Fibroblast of lung (primary cell): Measurements from ENCODE around the gene MLN. TPM values are rescaled to one million over a fixed set of nuclear protein-coding genes. Genes with fewer than 3 reads are reported as not detected.

Experiments
- DNase-seq, 2 donors: peaks; one replicate each; pipeline versions ENCODE4 v3.0.0 to v3.0.0-alpha.2; 2010; ENCODE audit warnings: low read depth in 2 of 2
- H2AFZ ChIP-seq: 2 replicates; pipeline ENCODE4 v1.5.1; 2012; ENCODE audit warnings: low read length, control low read depth, inconsistent platforms
- H3K27ac ChIP-seq: 2 replicates; pipeline ENCODE4 v1.5.1; 2011; ENCODE audit warnings: low read length, control low read depth; ENCODE audit not compliant: insufficient read depth
- H3K27me3 ChIP-seq: 2 replicates; pipeline ENCODE4 v1.5.1; 2011; ENCODE audit warnings: mild to moderate bottlenecking, low read length; ENCODE audit not compliant: control insufficient read depth, insufficient read depth
- H3K36me3 ChIP-seq: 2 replicates; pipeline ENCODE4 v1.5.1; 2011; ENCODE audit warnings: low read length; ENCODE audit not compliant: control insufficient read depth, insufficient read depth
- H3K4me1 ChIP-seq: 2 replicates; pipeline ENCODE4 v1.5.1; 2011; ENCODE audit warnings: low read length; ENCODE audit not compliant: control insufficient read depth, insufficient read depth; ENCODE audit errors: extremely low read depth
- H3K4me2 ChIP-seq: 2 replicates; pipeline ENCODE4 v1.5.1; 2011; ENCODE audit warnings: low read length, control low read depth; ENCODE audit not compliant: insufficient read depth; ENCODE audit errors: extremely low read depth
- H3K4me3 ChIP-seq, 4 experiments: fragments of 200-600 bp in 1 of 4; sonication (generic) in 1 of 4; replicated peaks in 1 of 4; 2 replicates each; pipeline ENCODE4 v1.5.1; 2011 to 2016; ENCODE audit warnings: low read length in 4 of 4, low read depth in 3 of 4, mild to moderate bottlenecking in 3 of 4, control low read depth in 2 of 4, inconsistent platforms in 1 of 4, mixed read lengths in 1 of 4; ENCODE audit not compliant: insufficient read depth in 1 of 4; ENCODE audit errors: control extremely low read depth in 1 of 4
- H3K79me2 ChIP-seq: 2 replicates; pipeline ENCODE4 v1.5.1; 2012; ENCODE audit warnings: mild to moderate bottlenecking, low read length, inconsistent platforms; ENCODE audit not compliant: control insufficient read depth, insufficient read depth
- H3K9ac ChIP-seq: 2 replicates; pipeline ENCODE4 v1.5.1; 2011; ENCODE audit warnings: mild to moderate bottlenecking, low read length, control low read depth; ENCODE audit not compliant: insufficient read depth
- H3K9me3 ChIP-seq: 2 replicates; pipeline ENCODE4 v1.5.1; 2012; ENCODE audit warnings: low read depth, low read length; ENCODE audit not compliant: control insufficient read depth, insufficient read depth
- H4K20me1 ChIP-seq: 2 replicates; pipeline ENCODE4 v1.5.1; 2011; ENCODE audit warnings: low read length; ENCODE audit not compliant: control insufficient read depth, insufficient read depth; ENCODE audit errors: extremely low read depth
- CTCF ChIP-seq, 2 donors: IDR thresholded peaks in 1 of 2; conservative IDR thresholded peaks in 1 of 2; 1 replicate in 1 of 2; 2 replicates in 1 of 2; pipeline ENCODE4 v1.5.1; 2011 to 2012; ENCODE audit warnings: low read length in 2 of 2, control low read depth in 1 of 2, inconsistent platforms in 1 of 2, low read depth in 1 of 2, mild to moderate bottlenecking in 1 of 2
- EZH2 ChIP-seq: IDR thresholded peaks from 2 replicates; pipeline ENCODE4 v1.5.1; 2012; ENCODE audit warnings: low read length, control low read depth, mild to moderate bottlenecking; ENCODE audit errors: missing control alignments
- polyA plus RNA-seq, 2 donors: library from polyadenylated mRNA; depleted of rRNA in 1 of 2; stranded (reverse) in 1 of 2; unstranded in 1 of 2; fragments of >200 nt; gene quantifications; 2 replicates each; pipeline ENCODE4 v1.2.1, GENCODE V29; 2011 to 2012; ENCODE audit warnings: missing spikeins in 1 of 2
- total RNA-seq: library from RNA; depleted of rRNA; stranded (reverse); fragments of >200 nt; gene quantifications from 2 replicates; pipeline ENCODE4 v1.2.1, GENCODE V29; 2014

MLN gene
- total and polyA plus RNA-seq, 2 donors (not counting 1 experiment from before 2014, with no cell fraction given) = not detected

DNA sequence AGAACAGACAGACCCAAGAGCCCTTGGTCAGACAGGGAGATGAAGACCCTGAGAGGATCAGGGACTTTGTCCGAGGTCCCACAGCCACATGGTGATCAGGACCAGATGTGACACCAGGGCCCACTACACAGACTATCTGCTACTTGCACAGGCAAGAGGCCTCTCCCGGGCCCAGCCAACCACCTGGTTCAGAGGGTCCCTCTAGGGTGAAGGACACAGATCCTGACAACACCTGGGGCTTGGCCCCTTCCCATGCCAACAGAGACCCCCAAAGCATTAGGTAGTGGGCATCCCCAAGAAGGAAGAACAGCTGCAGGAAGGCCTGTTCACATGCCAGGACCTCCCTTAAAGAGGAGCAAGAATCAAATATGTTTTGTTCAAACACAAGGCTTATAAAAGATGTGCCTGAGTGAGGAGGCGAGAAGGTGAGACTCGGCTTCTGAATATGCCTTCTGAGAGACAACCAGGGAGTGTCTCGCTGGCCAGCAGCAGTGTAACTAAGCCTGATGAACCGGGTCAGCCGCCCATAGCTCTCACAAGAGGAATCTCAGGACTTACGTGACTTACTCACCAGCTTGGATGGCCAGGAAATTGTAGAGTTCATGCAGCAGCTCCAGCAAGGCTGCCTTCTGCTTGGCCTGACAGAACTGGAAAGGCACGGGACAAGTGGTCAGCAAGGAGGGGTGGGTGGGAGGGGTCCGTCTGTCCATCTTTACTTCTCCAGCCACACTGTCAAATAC, 19.9 kb downstream of the MLN start:
- no peak overlapping the region for H3K4me3 ChIP-seq
- DNase-seq = no peak
- H3K36me3 ChIP-seq = peaks cover 23% of the 10 kb centered on the region
- H3K9ac ChIP-seq = no peak overlapping the region
- H3K27me3 ChIP-seq = no peaks in the 10 kb centered on the region
- peaks cover 42% of the 10 kb centered on the region for H3K79me2 ChIP-seq
- no peaks in the 10 kb centered on the region for H3K9me3 ChIP-seq
- peaks cover 12% of the 10 kb centered on the region for H3K4me1 ChIP-seq
- no peaks in the 10 kb centered on the region for H4K20me1 ChIP-seq
- no peak overlapping the region for H3K4me2 ChIP-seq
- TF ChIP-seq EZH2 (no peak), CTCF (conservative IDR thresholded peaks at IDR 0.05 in 1 of 2, IDR thresholded peaks at IDR 0.05 in 1 of 2; ENCODE audit: low read depth in 1 of 2, low read length in 2 of 2) (no peak)
- H3K27ac ChIP-seq = no peak overlapping the region
- no peak overlapping the region for H2AFZ ChIP-seq

- TF ChIP-seq EZH2 (no peak), CTCF (conservative IDR thresholded peaks at IDR 0.05 in 1 of 2, IDR thresholded peaks at IDR 0.05 in 1 of 2; ENCODE audit: low read depth in 1 of 2, low read length in 2 of 2) (no peak)
- Histone ChIP-seq H3K4me3 (no peak overlapping the region), H3K27me3 (no peaks in the 10 kb centered on the region), H3K79me2 (peaks cover 37% of the 10 kb centered on the region), H3K9ac (no peak overlapping the region), H2AFZ (no peak overlapping the region), H3K4me1 (peaks cover 10% of the 10 kb centered on the region), H3K9me3 (no peaks in the 10 kb centered on the region), H3K36me3 (peaks cover 27% of the 10 kb centered on the region), H4K20me1 (no peaks in the 10 kb centered on the region), H3K4me2 (no peak overlapping the region), H3K27ac (no peak overlapping the region)
- DNase-seq = no peak
Measured at GRCh38 chr6:33782561-33782960, 21.2 kb downstream of the MLN start.

DNA sequence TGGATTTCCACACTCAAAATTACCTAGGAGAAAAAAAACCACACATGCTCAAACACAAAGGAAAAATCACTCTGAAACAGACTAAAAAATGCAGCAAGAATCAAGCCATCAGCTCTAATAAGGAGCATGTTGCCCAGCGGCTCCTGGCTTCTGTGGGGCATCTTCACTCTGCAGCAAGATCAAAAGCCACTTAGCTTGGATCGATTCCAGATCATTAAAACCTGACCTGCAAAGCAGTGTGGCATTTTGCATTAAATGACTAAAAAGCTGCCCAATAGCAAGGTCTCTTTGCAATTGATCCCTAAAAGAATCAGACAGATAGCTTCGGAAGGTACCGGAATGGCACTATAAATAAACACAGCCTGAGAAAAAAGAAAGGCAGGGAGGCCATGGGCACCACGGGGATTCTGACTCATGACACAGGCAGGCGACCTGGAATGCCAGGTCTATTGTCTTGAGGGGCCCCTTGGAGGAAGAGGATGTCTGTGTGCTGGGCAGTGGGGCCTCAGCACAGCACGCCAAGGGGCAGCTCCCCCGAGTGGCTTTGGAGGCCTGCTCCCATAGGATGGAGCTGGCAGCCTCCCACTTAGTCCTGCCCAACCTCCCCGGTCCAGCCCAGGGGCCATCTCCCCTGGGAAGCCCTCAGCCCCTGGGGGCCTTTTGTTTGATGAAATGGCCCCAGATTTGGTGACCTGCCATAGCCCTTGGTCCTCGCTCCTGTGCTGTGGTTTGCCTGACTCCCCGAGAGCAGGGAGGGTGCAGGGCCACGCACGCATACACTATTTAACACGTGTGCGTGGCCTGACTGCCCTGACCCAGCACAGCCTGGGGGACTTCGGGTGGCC, 22.4 kb downstream of the MLN start:
- Histone ChIP-seq H3K79me2 (peaks cover 25% of the 10 kb centered on the region), H3K9me3 (no peaks in the 10 kb centered on the region), H4K20me1 (no peaks in the 10 kb centered on the region), H3K4me3 (no peak overlapping the region), H3K27ac (no peak overlapping the region), H3K27me3 (no peaks in the 10 kb centered on the region), H3K9ac (no peak overlapping the region), H3K4me1 (peaks cover 3% of the 10 kb centered on the region), H2AFZ (no peak overlapping the region), H3K36me3 (peaks cover 35% of the 10 kb centered on the region), H3K4me2 (no peak overlapping the region)
- peak in 1 of 2 donors; percentile 76 for DNase-seq
- TF ChIP-seq EZH2 = no peak
- TF ChIP-seq CTCF (conservative IDR thresholded peaks at IDR 0.05 in 1 of 2, IDR thresholded peaks at IDR 0.05 in 1 of 2; ENCODE audit: low read depth in 1 of 2, low read length in 2 of 2) = no peak
